Activated T-helper 2 cell treated with anti-CD3 and anti-CD28 coated beads, Interferon-gamma antibody, Interleukin-2, Interleukin-4, amounts not matched to agents 10 μg/mL and 5 μg/mL and 100 μg/mL, durations not matched to agents 14 hours and 24 hours and 36 hours (primary cell): ENCODE measurements around the gene HS6ST3. TPM values are rescaled to one million over a fixed set of nuclear protein-coding genes. Genes with fewer than 3 reads are reported as not detected.

Source experiments
- DNase-seq: peaks from one replicate; pipeline ENCODE4 v3.0.0; 2021; ENCODE audit warnings: low spot score
- H3K27ac Mint-ChIP-seq: one replicate; pipeline ENCODE4 v1.8.0; 2021; ENCODE audit warnings: mixed read lengths
- H3K27me3 Mint-ChIP-seq: one replicate; pipeline ENCODE4 v1.8.0; 2021; ENCODE audit warnings: low read depth, mixed read lengths
- H3K36me3 Mint-ChIP-seq: one replicate; pipeline ENCODE4 v1.8.0; 2021; ENCODE audit warnings: low read depth, mixed read lengths
- H3K4me1 Mint-ChIP-seq: one replicate; pipeline ENCODE4 v1.8.0; 2021; ENCODE audit warnings: low read depth, mixed read lengths
- H3K4me3 Mint-ChIP-seq: one replicate; pipeline ENCODE4 v1.8.0; 2021; ENCODE audit warnings: low read depth, mild to moderate bottlenecking, moderate library complexity, mixed read lengths
- H3K9me3 Mint-ChIP-seq: one replicate; pipeline ENCODE4 v1.8.0; 2021; ENCODE audit warnings: mixed read lengths
- intact Hi-C: fragments of 100-400 bp; cut with micrococcal nuclease; formaldehyde crosslinking; loops from one replicate; pipeline ENCODE4 v1.15.1; 2023
- total RNA-seq: library from RNA; stranded (reverse); gene quantifications from 2 replicates; pipeline ENCODE4 v1.2.3, GENCODE V29; 2022

Gene HS6ST3
- total RNA-seq, 1 donor from 2014 or later, result not detected

- no peaks in the 10 kb centered on the region for H3K4me1 Mint-ChIP-seq
- no peak for DNase-seq
- H3K36me3 Mint-ChIP-seq, result no peaks in the 10 kb centered on the region
- H3K27me3 Mint-ChIP-seq, result no peaks in the 10 kb centered on the region
- H3K4me3 Mint-ChIP-seq, result no peak overlapping the region
- peaks cover 35% of the 10 kb centered on the region for H3K9me3 Mint-ChIP-seq
- intact Hi-C loops, result no loop called here
- H3K27ac Mint-ChIP-seq, result no peak overlapping the region
These were observed 644.6 kb downstream of the HS6ST3 start for GRCh38 chr13:96734499-96734898.

- Mint-ChIP-seq H3K4me3 (no peak overlapping the region), H3K27me3 (no peaks in the 10 kb centered on the region), H3K36me3 (no peaks in the 10 kb centered on the region), H3K9me3 (peaks cover 12% of the 10 kb centered on the region), H3K4me1 (no peaks in the 10 kb centered on the region), H3K27ac (no peak overlapping the region)
- DNase-seq, result no peak
- intact Hi-C loops, result loop anchor here (1.0 kb wide), 1 partner anchor 12 kb away; no protein-coding TSS in a partner anchor
These were observed 651.9 kb downstream of the HS6ST3 start for GRCh38 chr13:96741779-96742178.

- intact Hi-C loops, result no loop called here
- H3K27ac Mint-ChIP-seq, result no peak overlapping the region
- no peaks in the 10 kb centered on the region for H3K36me3 Mint-ChIP-seq
- H3K4me3 Mint-ChIP-seq, result no peak overlapping the region
- no peaks in the 10 kb centered on the region for H3K27me3 Mint-ChIP-seq
- H3K4me1 Mint-ChIP-seq, result no peaks in the 10 kb centered on the region
- DNase-seq, result no peak
- peaks cover 12% of the 10 kb centered on the region for H3K9me3 Mint-ChIP-seq
These were observed 653.6 kb downstream of the HS6ST3 start for GRCh38 chr13:96743296-96744089.

- no peaks in the 10 kb centered on the region for H3K27me3 Mint-ChIP-seq
- H3K36me3 Mint-ChIP-seq, result no peaks in the 10 kb centered on the region
- intact Hi-C loops, result no loop called here
- H3K9me3 Mint-ChIP-seq, result peaks cover 5% of the 10 kb centered on the region
- no peak overlapping the region for H3K27ac Mint-ChIP-seq
- H3K4me1 Mint-ChIP-seq, result no peaks in the 10 kb centered on the region
- DNase-seq, result no peak
- H3K4me3 Mint-ChIP-seq, result no peak overlapping the region
These were observed 654.7 kb downstream of the HS6ST3 start for GRCh38 chr13:96744367-96745331.

GRCh38 chr13:96746886-96747285, 657.0 kb downstream of the HS6ST3 start:
- no peak overlapping the region for H3K27ac Mint-ChIP-seq
- no peak for DNase-seq
- H3K4me3 Mint-ChIP-seq, result no peak overlapping the region
- no peaks in the 10 kb centered on the region for H3K9me3 Mint-ChIP-seq
- intact Hi-C loops, result no loop called here
- no peaks in the 10 kb centered on the region for H3K4me1 Mint-ChIP-seq
- H3K27me3 Mint-ChIP-seq, result no peaks in the 10 kb centered on the region
- H3K36me3 Mint-ChIP-seq, result no peaks in the 10 kb centered on the region

GRCh38 chr13:96749825-96750224, 659.9 kb downstream of the HS6ST3 start:
- no peak overlapping the region for H3K27ac Mint-ChIP-seq
- intact Hi-C loops, result no loop called here
- no peak overlapping the region for H3K4me3 Mint-ChIP-seq
- no peaks in the 10 kb centered on the region for H3K9me3 Mint-ChIP-seq
- DNase-seq, result no peak
- H3K36me3 Mint-ChIP-seq, result no peaks in the 10 kb centered on the region
- no peaks in the 10 kb centered on the region for H3K4me1 Mint-ChIP-seq
- H3K27me3 Mint-ChIP-seq, result no peaks in the 10 kb centered on the region

- Mint-ChIP-seq H3K4me3 (no peak overlapping the region), H3K27me3 (no peaks in the 10 kb centered on the region), H3K27ac (no peak overlapping the region), H3K9me3 (no peaks in the 10 kb centered on the region), H3K36me3 (no peaks in the 10 kb centered on the region), H3K4me1 (no peaks in the 10 kb centered on the region)
- intact Hi-C loops, result no loop called here
- DNase-seq, result no peak
These were observed 661.2 kb downstream of the HS6ST3 start for GRCh38 chr13:96751089-96751488.

- Mint-ChIP-seq H3K27ac (no peak overlapping the region), H3K27me3 (no peaks in the 10 kb centered on the region), H3K36me3 (no peaks in the 10 kb centered on the region), H3K4me1 (peaks cover 3% of the 10 kb centered on the region), H3K4me3 (no peak overlapping the region), H3K9me3 (peaks cover 14% of the 10 kb centered on the region)
- intact Hi-C loops, result no loop called here
- no peak for DNase-seq
These were observed 673.0 kb downstream of the HS6ST3 start for GRCh38 chr13:96762876-96763275.

GRCh38 chr13:96766306-96766705, 676.4 kb downstream of the HS6ST3 start:
- no peaks in the 10 kb centered on the region for H3K36me3 Mint-ChIP-seq

GRCh38 chr13:96768524-96768923, 678.6 kb downstream of the HS6ST3 start:
- Mint-ChIP-seq H3K4me3 (no peak overlapping the region), H3K36me3 (no peaks in the 10 kb centered on the region), H3K27ac (no peak overlapping the region), H3K4me1 (no peaks in the 10 kb centered on the region), H3K27me3 (no peaks in the 10 kb centered on the region), H3K9me3 (peaks cover 8% of the 10 kb centered on the region)
- intact Hi-C loops, result no loop called here
- DNase-seq, result no peak

More at GRCh38 chr13:96766306-96766705, 676.4 kb downstream of the HS6ST3 start:
- Mint-ChIP-seq H3K4me1 (peaks cover 3% of the 10 kb centered on the region), H3K4me3 (no peak overlapping the region), H3K9me3 (peaks cover 14% of the 10 kb centered on the region), H3K27ac (no peak overlapping the region), H3K27me3 (no peaks in the 10 kb centered on the region)
- intact Hi-C loops, result no loop called here
- no peak for DNase-seq

- Mint-ChIP-seq H3K4me3 (no peak overlapping the region), H3K27ac (no peak overlapping the region), H3K4me1 (no peaks in the 10 kb centered on the region), H3K9me3 (peaks cover 7% of the 10 kb centered on the region), H3K27me3 (no peaks in the 10 kb centered on the region), H3K36me3 (no peaks in the 10 kb centered on the region)
- DNase-seq, result no peak
- intact Hi-C loops, result no loop called here
These were observed 680.0 kb downstream of the HS6ST3 start for GRCh38 chr13:96769874-96770273.

- H3K36me3 Mint-ChIP-seq, result no peaks in the 10 kb centered on the region
- H3K4me3 Mint-ChIP-seq, result no peak overlapping the region
- no peaks in the 10 kb centered on the region for H3K4me1 Mint-ChIP-seq
- H3K27me3 Mint-ChIP-seq, result no peaks in the 10 kb centered on the region
- intact Hi-C loops, result no loop called here
- no peak for DNase-seq
- peaks cover 13% of the 10 kb centered on the region for H3K9me3 Mint-ChIP-seq
- H3K27ac Mint-ChIP-seq, result no peak overlapping the region
These were observed 681.8 kb downstream of the HS6ST3 start for GRCh38 chr13:96771486-96772367.
